Activated B cell treated with CpG ODN at 0.5 μM for 24 hours (primary cell): ENCODE results near the gene SPARC. TPM values are rescaled to one million over a fixed set of nuclear protein-coding genes. Genes with fewer than 3 reads are reported as not detected.

Experiments
- ATAC-seq: fragments of 200-7000 bp; cut with Tn5 transposase; one replicate; pipeline ENCODE4 v1.10.0; 2021; ENCODE audit warnings: low read depth, mild to moderate bottlenecking, moderate library complexity
- CTCF ChIA-PET: fragments of 350-600 bp; sonication (Branson Sonifier 250); formaldehyde crosslinking; loops from one replicate; lab custom pipeline; 2021; ENCODE audit warnings: antibody characterized with exemption; lab: Charles Lee
- POLR2A ChIA-PET: fragments of 350-600 bp; sonication (Branson Sonifier 250); formaldehyde crosslinking; loops from one replicate; lab custom pipeline; 2021; ENCODE audit warnings: antibody characterized with exemption; lab: Charles Lee
- DNase-seq: peaks from one replicate; pipeline ENCODE4 v3.0.0; 2022
- H3K27ac Mint-ChIP-seq: one replicate; pipeline ENCODE4 v1.8.0; 2020; ENCODE audit warnings: mixed read lengths
- H3K27me3 Mint-ChIP-seq: one replicate; pipeline ENCODE4 v1.8.0; 2021; ENCODE audit warnings: mixed read lengths
- H3K36me3 Mint-ChIP-seq: one replicate; pipeline ENCODE4 v1.8.0; 2021; ENCODE audit warnings: low read depth, mixed read lengths
- H3K4me1 Mint-ChIP-seq: one replicate; pipeline ENCODE4 v1.8.0; 2021; ENCODE audit warnings: mixed read lengths
- H3K4me3 Mint-ChIP-seq: one replicate; pipeline ENCODE4 v1.8.0; 2020; ENCODE audit warnings: mild to moderate bottlenecking, mixed read lengths
- H3K9me3 Mint-ChIP-seq: one replicate; pipeline ENCODE4 v1.8.0; 2020; ENCODE audit warnings: mixed read lengths
- CTCF ChIP-seq: fragments of 200-600 bp; IDR thresholded peaks from one replicate; pipeline ENCODE4 v1.8.0; 2022; ENCODE audit warnings: antibody characterized with exemption, mild to moderate bottlenecking
- intact Hi-C: fragments of 100-400 bp; cut with micrococcal nuclease; formaldehyde crosslinking; loops from one replicate; pipeline ENCODE4 v1.15.1; 2024
- total RNA-seq: library from RNA; stranded (reverse); gene quantifications from 2 replicates; pipeline ENCODE4 v1.2.3, GENCODE V29; 2022

Gene SPARC
- total RNA-seq, 1 donor from 2014 or later = not detected

GRCh38 chr5:151651997-151652645 lies 34.6 kb downstream of the SPARC start:
- ChIA-PET POLR2A (interaction anchor here (1.0 to 1.2 kb wide), 3 partner anchors 10 to 205 kb away, joined by 3 to 14 read pairs (median 4); partner anchors contain the start of genes G3BP1 and SLC36A1), CTCF (interaction anchor here (0.7 to 4.2 kb wide), 30 partner anchors 9 to 852 kb away, joined by 3 to 71 read pairs (median 4); partner anchors contain the start of genes G3BP1 and SLC36A1)
- H3K36me3 Mint-ChIP-seq = no peaks in the 10 kb centered on the region
- intact Hi-C loops = loop anchor here (1.0 to 2.0 kb wide), 5 partner anchors 129 to 851 kb away; partner anchors contain the start of gene SLC36A1
- H3K4me1 Mint-ChIP-seq = no peaks in the 10 kb centered on the region
- ATAC-seq (peak; percentile 96), DNase-seq (peak; percentile 49)
- no peak overlapping the region for H3K4me3 Mint-ChIP-seq
- H3K27ac Mint-ChIP-seq = no peak overlapping the region
- peaks cover 8% of the 10 kb centered on the region for H3K27me3 Mint-ChIP-seq
- no peaks in the 10 kb centered on the region for H3K9me3 Mint-ChIP-seq
- TF ChIP-seq CTCF = peak; percentile 36

GRCh38 chr5:151648988-151649387 lies 37.7 kb downstream of the SPARC start:
- no peaks in the 10 kb centered on the region for H3K4me1 Mint-ChIP-seq
- no peak for TF ChIP-seq CTCF
- H3K4me3 Mint-ChIP-seq = no peak overlapping the region
- ChIA-PET POLR2A (interaction anchor here (0.9 kb wide), 1 partner anchor 62 kb away, joined by 3 read pairs; no protein-coding TSS in a partner anchor), CTCF (interaction anchor here (1.1 to 4.2 kb wide), 2 partner anchors 10 to 203 kb away, joined by 3 to 71 read pairs; partner anchors contain the start of gene SLC36A1)
- peaks cover 13% of the 10 kb centered on the region for H3K27me3 Mint-ChIP-seq
- intact Hi-C loops = no loop called here
- H3K36me3 Mint-ChIP-seq = no peaks in the 10 kb centered on the region
- no peak overlapping the region for H3K27ac Mint-ChIP-seq
- H3K9me3 Mint-ChIP-seq = no peaks in the 10 kb centered on the region
- DNase-seq (no peak), ATAC-seq (no peak)

GRCh38 chr5:151648089-151648488 lies 38.6 kb downstream of the SPARC start:
- peaks cover 3% of the 10 kb centered on the region for H3K9me3 Mint-ChIP-seq
- POLR2A ChIA-PET = interaction anchor here (0.9 kb wide), 1 partner anchor 62 kb away, joined by 3 read pairs; no protein-coding TSS in a partner anchor
- no peak for DNase-seq
- H3K27me3 Mint-ChIP-seq = peaks cover 13% of the 10 kb centered on the region
- intact Hi-C loops = no loop called here
- no peak overlapping the region for H3K4me3 Mint-ChIP-seq
- ATAC-seq = no peak
- CTCF ChIA-PET = no interaction called here
- H3K27ac Mint-ChIP-seq = no peak overlapping the region
- H3K36me3 Mint-ChIP-seq = no peaks in the 10 kb centered on the region
- no peaks in the 10 kb centered on the region for H3K4me1 Mint-ChIP-seq
- TF ChIP-seq CTCF = no peak

- POLR2A ChIA-PET = no interaction called here
- Mint-ChIP-seq H3K27ac (no peak overlapping the region), H3K27me3 (peaks cover 13% of the 10 kb centered on the region), H3K4me1 (no peaks in the 10 kb centered on the region), H3K9me3 (peaks cover 3% of the 10 kb centered on the region), H3K36me3 (no peaks in the 10 kb centered on the region), H3K4me3 (no peak overlapping the region)
- CTCF ChIA-PET = no interaction called here
- DNase-seq (no peak), ATAC-seq (no peak)
- no peak for TF ChIP-seq CTCF
- intact Hi-C loops = no loop called here
These were observed 39.3 kb downstream of the SPARC start for GRCh38 chr5:151647320-151647861.

- ChIA-PET POLR2A (no interaction called here), CTCF (interaction anchor here (1.2 kb wide), 1 partner anchor 12 kb away, joined by 5 read pairs; no protein-coding TSS in a partner anchor)
- intact Hi-C loops = no loop called here
- peaks cover 3% of the 10 kb centered on the region for H3K9me3 Mint-ChIP-seq
- ATAC-seq (no peak), DNase-seq (no peak)
- peaks cover 13% of the 10 kb centered on the region for H3K27me3 Mint-ChIP-seq
- H3K27ac Mint-ChIP-seq = no peak overlapping the region
- no peaks in the 10 kb centered on the region for H3K36me3 Mint-ChIP-seq
- no peak for TF ChIP-seq CTCF
- no peaks in the 10 kb centered on the region for H3K4me1 Mint-ChIP-seq
- no peak overlapping the region for H3K4me3 Mint-ChIP-seq
These were observed 40.4 kb downstream of the SPARC start for GRCh38 chr5:151646334-151646733.
